SK-N-SH (cell line): ENCODE measurements around the gene EDN2. TPM values are rescaled to one million over a fixed set of nuclear protein-coding genes. Genes with fewer than 3 reads are reported as not detected.

Experiments
- CTCF ChIA-PET: fragments of 300-600, 350-600 bp; formaldehyde crosslinking; extraction: SDS; loops from one replicate; lab custom pipeline; 2021; lab: Yijun Ruan, JAX
- POLR2A ChIA-PET: fragments of 350-600 bp; sonication (Branson Sonifier 250); formaldehyde crosslinking; extraction: SDS; loops from one replicate; lab custom pipeline; 2020; ENCODE audit warnings: antibody characterized with exemption, inconsistent platforms; lab: Yijun Ruan, JAX
- DNase-seq: peaks from one replicate; pipeline ENCODE4 v3.0.0; 2012
- H2AFZ ChIP-seq: fragments of 200-600 bp; sonication (generic); 2 replicates; pipeline ENCODE4 v1.8.1; 2016; ENCODE audit warnings: antibody characterized with exemption, mild to moderate bottlenecking, low read depth
- H3F3A ChIP-seq: fragments of 200-600 bp; sonication (generic); replicated peaks from 2 replicates; pipeline ENCODE3; 2016; ENCODE audit warnings: antibody characterized with exemption, mild to moderate bottlenecking; ENCODE audit not compliant: insufficient read depth
- H3K27ac ChIP-seq, 2 experiments: fragments of 200-500 bp in 1 of 2; fragments of 200-600 bp in 1 of 2; sonication (Bioruptor generic) in 1 of 2; sonication (generic), shearing (Covaris generic) in 1 of 2; 2 replicates each; pipeline versions ENCODE4 v1.5.1 to v1.6.1; 2014 to 2016; ENCODE audit warnings: low read depth in 2 of 2, inconsistent platforms in 1 of 2, low read length in 1 of 2, mild to moderate bottlenecking in 1 of 2, mixed read lengths in 1 of 2
- H3K27me3 ChIP-seq: fragments of 200-600 bp; sonication (generic), shearing (Covaris generic); 2 replicates; pipeline ENCODE4 v1.6.1; 2016; ENCODE audit warnings: mixed run types; ENCODE audit not compliant: insufficient read depth
- H3K36me3 ChIP-seq, 2 experiments: fragments of 200-500 bp in 1 of 2; fragments of 200-600 bp in 1 of 2; sonication (Bioruptor generic) in 1 of 2; sonication (generic) in 1 of 2; replicated peaks in 1 of 2; 2 replicates each; pipeline versions ENCODE3 to v1.5.1; 2014 to 2016; ENCODE audit warnings: low read length in 1 of 2, mild to moderate bottlenecking in 1 of 2; ENCODE audit not compliant: insufficient read depth in 2 of 2, control insufficient read depth in 1 of 2
- H3K4me1 ChIP-seq, 2 experiments: fragments of 200-500 bp in 1 of 2; fragments of 200-600 bp in 1 of 2; sonication (Bioruptor generic) in 1 of 2; sonication (generic), shearing (Covaris generic) in 1 of 2; 2 replicates each; pipeline versions ENCODE4 v1.5.1 to v1.6.1; 2014 to 2016; ENCODE audit warnings: low read depth in 1 of 2, low read length in 1 of 2, mixed run types in 1 of 2; ENCODE audit not compliant: insufficient read depth in 2 of 2, control insufficient read depth in 1 of 2
- H3K4me2 ChIP-seq: fragments of 200-600 bp; sonication (generic), shearing (Covaris generic); 2 replicates; pipeline ENCODE4 v1.6.1; 2017; ENCODE audit warnings: mixed run types
- H3K4me3 ChIP-seq, 2 experiments: fragments of 200-500 bp in 1 of 2; fragments of 200-600 bp in 1 of 2; sonication (Bioruptor generic) in 1 of 2; sonication (generic), shearing (Covaris generic) in 1 of 2; 2 replicates each; pipeline versions ENCODE4 v1.5.1 to v1.8.1; 2014 to 2016; ENCODE audit warnings: low read depth in 2 of 2, inconsistent platforms in 1 of 2, low read length in 1 of 2, mild to moderate bottlenecking in 1 of 2, mixed read lengths in 1 of 2, moderate library complexity in 1 of 2
- H3K79me2 ChIP-seq: fragments of 200-600 bp; sonication (generic); 2 replicates; pipeline ENCODE4 v1.8.1; 2017; ENCODE audit warnings: mild to moderate bottlenecking; ENCODE audit not compliant: insufficient read depth
- H3K9ac ChIP-seq: fragments of 200-600 bp; sonication (generic); 2 replicates; pipeline ENCODE4 v1.6.1; 2017; ENCODE audit warnings: mixed run types
- H3K9me2 ChIP-seq: fragments of 200-600 bp; sonication (generic); 2 replicates; pipeline ENCODE4 v1.6.1; 2017; ENCODE audit warnings: mixed run types
- H3K9me3 ChIP-seq: fragments of 200-600 bp; sonication (generic); 2 replicates; pipeline ENCODE4 v1.6.1; 2017; ENCODE audit warnings: mixed run types, mild to moderate bottlenecking, moderate library complexity
- H4K20me1 ChIP-seq: fragments of 200-600 bp; sonication (generic); 2 replicates; pipeline ENCODE4 v1.6.1; 2017; ENCODE audit warnings: mild to moderate bottlenecking, mixed run types; ENCODE audit not compliant: insufficient read depth
- CTCF ChIP-seq: fragments of 200-600 bp; sonication (generic); IDR thresholded peaks from 2 replicates; pipeline ENCODE4 v1.6.1; 2017; ENCODE audit warnings: antibody characterized with exemption, mild to moderate bottlenecking, moderate library complexity
- ELF1 ChIP-seq: IDR thresholded peaks from 2 replicates; pipeline ENCODE4 v1.4.0; 2012
- EP300 ChIP-seq, 2 experiments: IDR thresholded peaks; 2 replicates each; pipeline versions ENCODE4 v1.4.0 to v1.6.1; 2012; ENCODE audit warnings: borderline replicate concordance in 1 of 2, low read depth in 1 of 2, low read length in 1 of 2
- EZH2phosphoT487 ChIP-seq: fragments of 200-600 bp; sonication (generic); IDR thresholded peaks from 2 replicates; pipeline ENCODE4 v1.6.1; 2017; ENCODE audit warnings: low read depth, mixed run types, mild to moderate bottlenecking, antibody characterized with exemption, moderate library complexity, borderline replicate concordance
- FOSL2 ChIP-seq: IDR thresholded peaks from 2 replicates; pipeline ENCODE4 v1.4.0; 2012; ENCODE audit warnings: low read depth, mild to moderate bottlenecking, moderate library complexity, borderline replicate concordance
- FOXM1 ChIP-seq: IDR thresholded peaks from 2 replicates; pipeline ENCODE4 v1.4.0; 2012; ENCODE audit warnings: low read depth, mild to moderate bottlenecking
- GATA2 ChIP-seq: sonication (generic); formaldehyde crosslinking; IDR thresholded peaks from 2 replicates; pipeline ENCODE4 v1.5.0; 2020; ENCODE audit warnings: mild to moderate bottlenecking, missing genetic modification reagents
- JUND ChIP-seq: IDR thresholded peaks from 2 replicates; pipeline ENCODE4 v1.4.0; 2012
- MXI1 ChIP-seq: IDR thresholded peaks from 2 replicates; pipeline ENCODE4 v1.6.1; 2012; ENCODE audit warnings: mild to moderate bottlenecking, low read depth, low read length, improper control_type of control experiment
- NFIC ChIP-seq: IDR thresholded peaks from 2 replicates; pipeline ENCODE4 v1.4.0; 2012; ENCODE audit warnings: borderline replicate concordance
- POLR2AphosphoS5 ChIP-seq: IDR thresholded peaks from 2 replicates; pipeline ENCODE4 v1.6.1; 2012; ENCODE audit warnings: low read depth, low read length
- RAD21 ChIP-seq: IDR thresholded peaks from 2 replicates; pipeline ENCODE4 v1.6.1; 2012; ENCODE audit warnings: mild to moderate bottlenecking, low read length
- RCOR1 ChIP-seq: fragments of 150-350 bp; IDR thresholded peaks from 2 replicates; pipeline ENCODE4 v1.6.1; 2017; ENCODE audit warnings: antibody characterized with exemption, low read length
- RFX5 ChIP-seq: IDR thresholded peaks from 2 replicates; pipeline ENCODE4 v1.6.1; 2012; ENCODE audit warnings: mild to moderate bottlenecking, improper control_type of control experiment, low read length
- SIN3A ChIP-seq: IDR thresholded peaks from 2 replicates; pipeline ENCODE4 v1.6.1; 2012; ENCODE audit warnings: low read depth, mild to moderate bottlenecking, low read length, moderate library complexity, borderline replicate concordance
- SMC3 ChIP-seq: IDR thresholded peaks from 2 replicates; pipeline ENCODE4 v1.6.1; 2012; ENCODE audit warnings: low read depth, low read length, improper control_type of control experiment
- TAF1 ChIP-seq: IDR thresholded peaks from 2 replicates; pipeline ENCODE4 v1.6.1; 2012; ENCODE audit warnings: low read depth, mild to moderate bottlenecking, low read length, moderate library complexity, borderline replicate concordance
- TCF12 ChIP-seq: IDR thresholded peaks from 2 replicates; pipeline ENCODE4 v1.4.0; 2012
- TEAD4 ChIP-seq: IDR thresholded peaks from 2 replicates; pipeline ENCODE4 v1.4.0; 2012; ENCODE audit warnings: mild to moderate bottlenecking, borderline replicate concordance; ENCODE audit not compliant: insufficient read depth
- USF2 ChIP-seq: fragments of 150-350 bp; IDR thresholded peaks from 2 replicates; pipeline ENCODE4 v1.6.1; 2017; ENCODE audit warnings: antibody characterized with exemption, low read length, low read depth, borderline replicate concordance
- YY1 ChIP-seq: IDR thresholded peaks from 2 replicates; pipeline ENCODE4 v1.4.0; 2012; ENCODE audit warnings: low read depth, mild to moderate bottlenecking
- WGBS: methylation state at CpG from one replicate; pipeline ENCODE4 v1.1.6; 2017; ENCODE audit warnings: low lambda C conversion rate; 5-methylcytosine and 5-hydroxymethylcytosine counted together
- polyA plus RNA-seq, 3 experiments: library from polyadenylated mRNA; depleted of rRNA; stranded (reverse); fragments of >200 nt; gene quantifications; 2 replicates each; pipeline ENCODE4 v1.2.3, GENCODE V29; 2012
- TF ChIP-seq, protein P1 (sequence below): IDR thresholded peaks from 2 replicates; pipeline ENCODE4; 2012

Gene EDN2
- polyA plus RNA-seq, 1 of the 3 experiments (the other 2 are of a cell fraction) = 0.97 TPM

- Histone ChIP-seq H3K4me1 (peaks cover 10 to 19% of the 10 kb centered on the region in 2 experiments; a peak in 3 of 4 replicates), H3K27me3 (no peaks in the 10 kb centered on the region), H3K9ac (no peak overlapping the region), H3K4me2 (no peak overlapping the region), H3K9me3 (no peaks in the 10 kb centered on the region), H3F3A (peaks cover 8% of the 10 kb centered on the region), H3K9me2 (no peaks in the 10 kb centered on the region), H3K79me2 (no peaks in the 10 kb centered on the region), H2AFZ (no peak overlapping the region), H4K20me1 (no peaks in the 10 kb centered on the region), H3K4me3 (no peak overlapping the region), H3K36me3 (no peaks in the 10 kb centered on the region), H3K27ac (peak overlapping the region in 1 of 2 experiments; percentile 47; a peak in 1 of 4 replicates)
- TF ChIP-seq FOXM1 = no peak
- TF ChIP-seq, protein P1, sequence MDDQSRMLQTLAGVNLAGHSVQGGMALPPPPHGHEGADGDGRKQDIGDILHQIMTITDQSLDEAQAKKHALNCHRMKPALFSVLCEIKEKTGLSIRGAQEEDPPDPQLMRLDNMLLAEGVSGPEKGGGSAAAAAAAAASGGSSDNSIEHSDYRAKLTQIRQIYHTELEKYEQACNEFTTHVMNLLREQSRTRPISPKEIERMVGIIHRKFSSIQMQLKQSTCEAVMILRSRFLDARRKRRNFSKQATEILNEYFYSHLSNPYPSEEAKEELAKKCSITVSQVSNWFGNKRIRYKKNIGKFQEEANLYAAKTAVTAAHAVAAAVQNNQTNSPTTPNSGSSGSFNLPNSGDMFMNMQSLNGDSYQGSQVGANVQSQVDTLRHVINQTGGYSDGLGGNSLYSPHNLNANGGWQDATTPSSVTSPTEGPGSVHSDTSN = no peak
- TF ChIP-seq TEAD4 = no peak
- no peak for TF ChIP-seq YY1
- TF ChIP-seq GATA2 (CRISPR knock-in tag) = no peak
- TF ChIP-seq JUND = no peak
- no peak for TF ChIP-seq TCF12
- TF ChIP-seq EZH2phosphoT487 = no peak
- no peak for TF ChIP-seq EP300 (IDR thresholded peaks at IDR 0.05; ENCODE audit: borderline replicate concordance in 1 of 2, low read depth in 1 of 2, low read length in 1 of 2)
- TF ChIP-seq POLR2AphosphoS5 = no peak
- WGBS = 98% methylated on average over 7 of the region's 9 CpGs
- ChIA-PET POLR2A (no interaction called here), CTCF (interaction anchor here (0.9 to 8.6 kb wide), 8 partner anchors 10 to 211 kb away, joined by 3 to 93 read pairs (median 4); partner anchors contain the start of gene EDN2)
- no peak for DNase-seq
Measured at GRCh38 chr1:41493626-41494350, 9.3 kb upstream of the EDN2 start.

DNA sequence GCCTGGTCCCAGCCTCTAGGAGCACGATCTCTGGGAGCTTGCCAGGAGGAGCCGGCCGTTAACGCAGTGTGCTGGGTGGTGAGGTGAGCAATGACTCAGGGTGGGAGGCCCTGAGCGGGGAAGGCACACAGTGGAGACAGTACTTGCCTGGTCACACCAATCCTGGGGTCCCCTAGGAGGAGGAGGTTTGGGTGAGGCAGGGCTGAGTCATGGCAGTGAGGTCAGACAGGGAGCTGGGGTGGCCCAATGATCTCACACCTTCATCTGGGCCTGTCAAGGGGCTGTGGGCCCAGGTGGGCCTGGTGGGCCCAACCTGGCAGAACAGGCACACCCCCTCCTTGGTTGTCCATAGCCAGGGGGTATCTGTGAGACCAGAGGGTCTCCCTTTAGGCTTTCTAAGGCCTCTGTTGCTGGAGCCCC lies 8.6 kb upstream of the EDN2 start:
- Histone ChIP-seq H3K4me1 (peaks cover 3 to 18% of the 10 kb centered on the region in 2 experiments; a peak in 2 of 4 replicates), H3K9ac (no peak overlapping the region), H4K20me1 (no peaks in the 10 kb centered on the region), H3K4me2 (no peak overlapping the region), H3K9me2 (no peaks in the 10 kb centered on the region), H3K4me3 (no peak overlapping the region), H3K27ac (peak overlapping the region in 1 of 2 experiments; percentile 47; a peak in 1 of 4 replicates), H3F3A (peaks cover 8% of the 10 kb centered on the region), H3K36me3 (no peaks in the 10 kb centered on the region), H2AFZ (no peak overlapping the region), H3K79me2 (no peaks in the 10 kb centered on the region), H3K27me3 (no peaks in the 10 kb centered on the region), H3K9me3 (no peaks in the 10 kb centered on the region)
- CTCF ChIA-PET = interaction anchor here (0.6 to 8.6 kb wide), 11 partner anchors 9 to 254 kb away, joined by 3 to 93 read pairs (median 4); partner anchors contain the start of gene EDN2
- whole genome bisulfite sequencing = no CpG with 5 or more reads among the region's 5 CpGs
- no peak for DNase-seq
- TF ChIP-seq TCF12 (peak; percentile 36; the same call in 1 of the 2 replicates), SMC3 (no peak), SIN3A (no peak), TAF1 (no peak), ELF1 (no peak), USF2 (no peak), CTCF (no peak), NFIC (peak; percentile 78), MXI1 (no peak), JUND (peak; percentile 64), RCOR1 (no peak), RFX5 (no peak), TEAD4 (no peak), RAD21 (no peak), FOSL2 (peak; percentile 89), EP300 (IDR thresholded peaks at IDR 0.05; ENCODE audit: borderline replicate concordance in 1 of 2, low read depth in 1 of 2, low read length in 1 of 2) (peak in 1 of 2 experiments; percentile 54; a peak in 1 of 4 replicates)
- POLR2A ChIA-PET = no interaction called here
